Activated T-cell treated with anti-CD3 and anti-CD28 coated beads for 24 hours (primary cell): Measurements from ENCODE around the gene RAB8A.
"Not testable (repeated sequence)": the region's sequence is repeated elsewhere in the genome, so short reads cannot be mapped to it uniquely, and the experiment has no call there.

Experiments
- DNase-seq: peaks from one replicate; pipeline ENCODE4 v3.0.0-alpha.2; 2020; ENCODE audit warnings: low read depth

The RAB8A gene

GRCh38 chr19:16078759-16079707 is 32.7 kb upstream of the RAB8A start:
- DNase-seq, result peak; percentile 56

DNA sequence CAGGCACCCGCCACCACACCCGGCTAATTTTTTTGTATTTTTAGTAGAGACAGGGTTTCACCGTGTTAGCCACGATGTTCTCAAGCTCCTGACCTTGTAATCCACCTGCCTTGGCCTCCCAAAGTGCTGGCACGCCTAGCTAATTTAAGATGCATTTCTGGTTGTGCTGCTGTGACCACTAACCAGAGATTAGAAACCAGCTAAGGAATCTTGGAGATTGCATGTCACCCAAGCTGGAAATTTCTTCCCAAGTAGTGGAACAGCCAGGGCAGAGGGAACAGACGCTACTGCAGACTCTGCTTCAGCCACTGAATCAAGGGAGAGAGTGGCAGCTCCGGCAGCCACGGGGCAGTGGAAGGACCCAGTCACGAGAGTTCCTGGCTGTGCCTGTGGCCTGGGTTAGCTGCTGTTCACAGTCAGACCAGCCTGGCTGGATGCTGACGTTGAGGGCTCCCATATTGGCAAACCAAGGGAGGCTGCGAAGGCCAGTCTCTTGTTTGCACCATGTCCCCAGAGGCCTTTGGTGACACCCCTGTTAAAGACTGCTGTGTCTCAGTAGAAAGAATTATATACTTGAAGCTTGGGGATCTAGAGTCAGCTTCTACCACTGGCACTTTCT is 27.5 kb upstream of the RAB8A start:
- no peak for DNase-seq

DNA sequence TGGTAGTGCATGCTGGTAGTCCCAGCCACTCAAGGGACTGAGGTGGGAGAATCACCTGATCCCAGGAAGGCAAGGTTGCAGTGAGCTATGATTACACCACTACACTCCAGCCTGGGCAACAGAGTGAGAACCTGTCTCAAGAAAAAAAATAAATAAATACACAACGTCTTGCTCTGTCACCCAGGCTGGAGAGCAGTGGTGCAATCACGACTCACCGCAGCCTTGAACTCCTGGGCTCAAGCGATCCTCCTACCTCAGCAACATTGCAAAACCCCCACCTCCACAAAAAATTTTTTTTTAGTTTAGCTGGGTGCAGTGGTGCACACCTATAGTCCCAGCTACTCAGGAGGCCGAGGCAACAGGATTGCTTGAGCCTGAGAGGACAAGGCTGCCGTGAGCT is 26.6 kb upstream of the RAB8A start:
- no peak for DNase-seq

- not testable (repeated sequence) for DNase-seq
Measured at GRCh38 chr19:16087404-16087803, 24.3 kb upstream of the RAB8A start.

DNA sequence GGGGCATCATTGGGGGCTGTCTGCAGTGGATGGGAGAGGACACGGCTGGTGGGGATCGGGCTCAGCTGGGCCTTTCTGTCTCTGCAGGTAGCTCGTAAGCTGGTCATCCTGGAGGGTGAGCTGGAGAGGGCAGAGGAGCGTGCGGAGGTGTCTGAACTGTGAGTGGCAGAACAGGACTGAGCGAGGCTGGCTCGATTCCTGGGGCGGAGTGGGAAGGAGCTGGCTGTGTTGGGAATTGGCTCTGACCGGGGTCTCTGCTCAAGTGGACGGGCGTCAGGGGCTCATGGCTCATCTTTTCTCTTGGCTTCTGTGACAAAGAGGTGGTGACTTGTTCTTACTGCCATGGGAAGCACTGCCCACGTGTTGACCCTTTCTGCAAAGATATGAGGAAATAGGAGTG is 23.7 kb upstream of the RAB8A start:
- no peak for DNase-seq

DNA sequence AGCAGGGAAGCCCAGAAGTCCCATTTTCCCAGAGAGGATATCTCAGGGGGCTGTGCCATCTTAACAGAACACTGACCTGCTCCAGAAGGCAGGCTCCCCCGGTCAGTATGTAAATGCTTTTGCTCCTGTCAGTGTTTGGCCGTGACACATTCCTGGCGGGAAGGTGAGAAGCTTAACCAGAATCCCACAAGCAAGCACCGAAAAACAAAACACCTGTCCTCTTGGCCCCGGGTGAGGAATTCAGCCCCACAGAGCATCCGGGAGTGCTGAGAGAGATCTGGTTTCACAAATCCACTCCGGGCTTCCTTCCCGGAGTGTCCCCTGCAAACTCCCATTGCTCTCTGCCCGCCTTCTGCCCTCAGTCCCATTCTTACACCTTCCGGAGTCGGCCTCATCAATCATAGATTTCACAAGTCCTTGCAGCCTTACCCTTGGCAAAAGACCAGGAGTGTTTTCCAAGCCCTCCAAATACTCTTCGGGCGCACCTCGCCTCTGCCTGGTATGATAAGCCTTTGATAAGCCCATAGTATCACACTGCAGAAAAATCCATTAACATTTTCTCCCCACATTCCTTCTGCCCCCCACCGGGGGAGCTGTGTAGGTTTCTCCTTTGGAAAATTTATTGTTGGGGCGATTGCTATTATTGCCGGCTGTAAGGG is 23.2 kb upstream of the RAB8A start:
- no peak for DNase-seq

DNA sequence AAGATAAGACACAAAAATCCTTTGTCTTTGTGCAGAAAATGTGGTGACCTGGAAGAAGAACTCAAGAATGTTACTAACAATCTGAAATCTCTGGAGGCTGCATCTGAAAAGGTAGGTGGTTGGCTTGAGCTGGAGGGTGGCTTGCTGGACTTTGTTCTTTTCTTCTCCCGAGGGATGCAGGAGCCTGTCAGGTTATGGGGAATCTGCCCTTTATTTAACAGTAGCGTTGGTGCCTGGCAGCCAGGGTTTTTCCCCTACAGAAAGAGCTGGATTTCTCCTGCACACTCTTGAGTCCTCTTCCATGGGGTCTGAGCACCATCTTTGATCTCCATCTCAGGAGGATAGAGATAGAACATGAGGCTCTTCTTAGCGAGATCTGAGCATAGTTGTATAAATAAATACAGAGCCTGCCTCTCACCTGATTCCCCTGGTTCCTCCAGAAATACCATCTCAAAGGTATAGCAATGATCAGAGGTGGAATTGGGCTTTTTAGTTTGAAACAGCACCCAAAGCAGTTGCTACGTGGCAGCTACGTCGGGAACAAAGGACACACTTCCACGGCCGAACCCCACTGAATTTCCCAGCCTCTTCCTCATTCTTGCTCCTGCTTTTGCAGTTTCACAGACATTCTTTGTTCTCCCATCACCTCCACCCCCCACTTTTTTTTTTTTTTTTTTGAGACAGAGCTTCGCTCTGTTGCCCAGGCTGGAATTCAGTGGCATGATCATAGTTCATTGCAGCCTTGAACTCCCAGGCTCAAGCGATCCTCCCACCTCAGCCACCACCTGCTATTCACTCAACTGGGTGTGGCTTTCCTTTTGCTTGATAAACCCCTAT is 22.5 kb upstream of the RAB8A start:
- no peak for DNase-seq

DNA sequence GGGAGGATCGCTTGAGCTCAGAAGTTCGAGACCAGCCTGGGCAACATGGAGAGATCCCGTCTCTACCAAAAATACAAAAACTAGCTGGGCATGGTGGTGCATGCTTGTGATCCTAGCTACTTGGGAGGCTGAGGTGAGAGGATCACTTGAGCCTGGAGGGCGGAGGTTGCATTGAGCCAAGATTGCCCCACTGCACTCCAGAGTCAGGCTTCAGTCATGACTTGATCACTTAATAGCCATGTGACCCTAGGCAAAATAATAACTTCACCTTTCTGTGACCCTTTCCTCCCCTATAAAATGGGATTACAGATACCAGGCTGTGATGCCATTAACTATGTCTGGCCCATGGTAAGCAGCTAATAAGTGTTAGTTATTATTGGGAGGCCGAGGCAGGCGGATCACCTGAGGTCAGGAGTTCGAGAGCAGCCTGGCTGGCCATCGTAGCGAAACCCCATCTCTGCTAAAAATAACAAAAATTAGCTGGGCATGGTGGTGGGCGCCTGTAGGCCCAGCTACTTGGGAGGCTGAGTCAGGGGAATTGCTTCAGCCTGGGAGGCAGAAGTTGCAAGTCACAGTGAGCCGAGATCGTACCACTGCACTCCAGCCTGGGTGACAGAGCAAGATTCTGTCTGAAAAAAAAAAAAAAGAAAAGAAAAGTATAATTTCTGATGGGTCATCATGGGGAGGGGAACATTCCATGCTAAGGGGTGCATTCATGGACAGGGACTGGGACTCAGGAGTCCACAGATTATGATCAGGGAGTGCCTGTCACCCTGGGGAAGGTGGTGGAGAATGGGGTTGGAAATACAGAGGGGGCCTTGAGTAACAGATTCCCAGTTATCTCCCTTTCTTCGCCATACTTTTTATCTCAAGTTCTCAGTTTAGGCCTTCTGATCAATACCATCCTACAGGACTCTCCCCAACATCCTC is 19.9 kb upstream of the RAB8A start:
- DNase-seq, result no peak

- DNase-seq, result no peak
Measured at GRCh38 chr19:16094360-16095070, 17.2 kb upstream of the RAB8A start.

DNA sequence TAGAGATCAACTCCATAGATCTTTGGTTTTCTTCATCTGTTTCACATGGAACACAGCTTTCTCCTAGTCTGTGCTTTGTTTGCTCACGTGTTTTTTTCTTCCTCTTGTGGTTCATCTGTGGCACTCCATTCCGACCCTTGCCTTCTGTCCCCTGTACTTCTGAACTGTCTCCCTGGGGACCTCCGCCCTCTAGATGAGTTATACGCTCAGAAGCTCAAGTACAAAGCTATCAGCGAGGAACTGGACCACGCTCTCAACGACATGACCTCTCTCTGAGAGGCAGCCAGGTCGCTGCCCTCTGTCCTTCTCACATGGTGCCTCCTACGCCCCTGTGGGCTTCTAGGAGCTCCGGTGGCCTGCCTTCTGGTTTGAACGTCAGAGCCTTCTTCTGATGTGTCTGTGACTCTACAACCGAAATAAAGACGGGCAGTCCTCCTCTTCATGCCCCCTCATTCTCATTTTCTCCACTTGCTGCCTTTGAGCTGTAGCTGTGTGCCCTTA is 16.6 kb upstream of the RAB8A start:
- DNase-seq, result no peak

DNA sequence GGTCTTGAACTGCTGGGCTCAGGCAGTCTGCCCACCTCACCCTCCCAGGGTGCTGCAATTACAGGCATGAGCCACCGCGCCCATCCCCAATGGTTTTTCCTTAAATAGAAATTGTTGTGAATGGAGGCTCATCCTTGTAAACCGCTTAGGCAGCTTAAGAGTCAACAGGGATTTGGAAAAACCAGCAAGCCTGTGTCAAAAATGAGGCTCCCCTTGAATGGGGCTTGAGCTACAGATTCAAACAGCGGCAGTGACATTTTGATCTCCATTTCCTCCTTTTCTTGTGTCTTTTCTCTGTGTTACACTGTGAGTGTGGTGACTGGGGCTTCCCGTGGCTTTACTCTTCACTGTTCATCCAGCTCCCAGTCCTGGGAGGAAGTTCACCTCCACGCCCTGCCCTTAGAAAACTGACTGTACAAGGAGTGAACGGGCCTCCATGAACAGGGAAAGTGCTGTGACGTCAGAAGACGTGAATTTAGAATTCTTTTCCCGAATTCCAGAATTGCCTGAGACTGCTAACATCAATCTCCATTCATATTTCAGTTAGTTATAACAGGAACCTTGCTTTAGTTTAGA is 15.3 kb upstream of the RAB8A start:
- no peak for DNase-seq

- DNase-seq, result no peak
Measured at GRCh38 chr19:16098416-16098768, 13.3 kb upstream of the RAB8A start.

GRCh38 chr19:16098821-16099220 is 12.9 kb upstream of the RAB8A start:
- DNase-seq, result no peak

- not testable (repeated sequence) for DNase-seq
Measured at GRCh38 chr19:16099314-16099965, 12.2 kb upstream of the RAB8A start.

DNA sequence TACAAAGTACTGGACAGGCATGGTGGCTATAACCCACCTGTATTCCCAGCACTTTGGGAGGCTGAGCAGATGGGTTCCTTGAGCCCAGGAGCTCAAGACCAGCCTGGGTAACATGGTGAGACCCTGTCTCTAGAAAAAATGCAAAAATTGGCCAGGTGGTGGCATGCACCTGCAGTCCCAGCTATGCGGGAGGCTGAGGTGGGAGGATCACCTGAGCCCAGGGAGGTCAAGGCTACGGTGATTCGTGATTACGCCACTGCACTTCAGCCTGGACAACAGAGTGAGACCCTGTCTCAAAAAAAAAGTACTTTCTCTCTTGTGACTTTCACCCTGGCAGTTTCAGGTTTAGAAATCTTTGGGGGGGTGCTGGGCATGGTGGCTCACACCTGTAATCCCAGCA is 11.2 kb upstream of the RAB8A start:
- DNase-seq, result no peak

- no peak for DNase-seq
Measured at GRCh38 chr19:16104722-16105121, 7.0 kb upstream of the RAB8A start.

DNA sequence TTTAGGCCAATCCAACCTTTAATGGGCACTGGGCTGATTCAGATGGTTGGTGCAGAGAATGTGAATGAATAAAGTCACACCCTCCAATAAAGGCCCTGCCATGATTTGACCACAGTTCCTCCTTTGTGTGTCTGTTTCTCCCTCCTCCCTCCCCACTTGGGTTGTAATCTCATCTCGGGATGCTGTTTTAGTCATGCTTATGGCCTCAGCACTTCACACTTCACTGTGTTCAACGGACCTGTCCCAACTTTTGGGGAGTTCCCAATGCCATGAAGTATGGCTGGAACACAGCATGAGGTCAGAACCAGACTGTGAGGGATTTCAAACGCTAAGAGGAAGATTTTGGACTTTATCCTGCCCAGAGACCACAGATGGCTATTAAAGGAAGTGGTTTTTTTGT is 5.6 kb upstream of the RAB8A start:
- no peak for DNase-seq

DNA sequence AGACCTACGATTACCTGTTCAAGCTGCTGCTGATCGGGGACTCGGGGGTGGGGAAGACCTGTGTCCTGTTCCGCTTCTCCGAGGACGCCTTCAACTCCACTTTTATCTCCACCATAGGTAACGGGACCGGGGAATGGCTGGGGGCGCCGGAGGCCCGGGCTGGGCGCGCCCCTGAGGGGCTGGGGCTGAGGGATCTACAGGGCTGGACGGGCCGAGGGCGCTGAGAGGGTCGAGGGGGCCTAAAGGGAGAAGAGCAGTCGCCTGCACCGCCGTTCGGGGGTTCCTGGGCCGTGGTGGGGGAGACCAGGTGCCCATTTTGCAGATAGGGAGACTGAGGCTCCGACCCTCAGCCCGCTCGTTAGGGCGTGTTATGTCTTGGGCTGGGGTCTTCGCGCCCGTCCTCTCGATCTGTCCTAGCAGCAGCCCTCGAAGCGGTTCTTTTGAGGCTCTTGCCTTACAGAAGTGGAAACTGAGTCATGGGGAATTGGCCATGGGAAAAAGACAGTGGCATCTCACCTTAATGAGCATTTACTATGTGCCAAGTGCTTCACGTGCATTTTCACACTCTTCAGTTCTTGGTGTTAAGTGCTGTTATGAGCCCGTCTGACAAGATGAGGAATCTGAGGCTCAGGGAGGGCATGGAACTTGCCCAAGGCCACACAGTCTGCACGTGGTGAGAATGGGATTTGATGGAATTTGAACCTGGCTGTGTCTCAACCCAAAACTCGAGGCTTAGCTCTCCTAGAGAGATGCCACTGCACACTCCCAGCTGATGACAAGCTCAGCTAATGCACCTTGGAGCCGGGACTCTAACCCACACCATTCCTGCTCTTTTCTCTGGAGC is 442 bp downstream of the RAB8A start:
- no peak for DNase-seq
